Keratinocyte (primary cell): Measurements from ENCODE around the gene CCDC40.

Experiments used
- EZH2 ChIP-seq: IDR thresholded peaks from one replicate; pipeline ENCODE4 v1.6.1; 2012; ENCODE audit warnings: inconsistent platforms, mild to moderate bottlenecking, low read length, moderate library complexity
- TF ChIP-seq, protein P1 (sequence below), 3 experiments: IDR thresholded peaks in 1 of 3; conservative IDR thresholded peaks in 1 of 3; optimal IDR thresholded peaks in 1 of 3; 2 replicates in 2 of 3; 3 replicates in 1 of 3; pipeline versions ENCODE3 to v1.5.1; 2011; ENCODE audit warnings: low read length in 3 of 3, mild to moderate bottlenecking in 3 of 3, moderate library complexity in 2 of 3, control low read depth in 1 of 3, inconsistent platforms in 1 of 3; ENCODE audit not compliant: insufficient read depth in 2 of 3; ENCODE audit errors: extremely low read depth in 1 of 3

DNA sequence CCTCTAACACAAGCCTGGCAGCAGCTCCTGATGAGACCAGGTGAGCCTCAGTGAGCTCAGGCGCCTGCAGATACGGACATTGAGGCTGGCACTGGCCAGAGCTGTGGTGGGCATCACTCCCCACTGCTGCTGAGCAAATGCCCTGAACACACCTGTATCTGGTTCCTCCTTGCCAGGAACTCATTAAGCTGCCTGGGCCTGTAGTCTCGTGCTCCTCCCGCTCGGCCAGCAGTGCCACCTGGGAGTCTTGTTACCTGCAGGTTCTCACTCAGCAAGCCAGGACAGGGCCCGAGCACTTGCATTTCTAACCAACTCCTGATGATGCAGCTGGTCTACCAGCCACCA lies 97.2 kb downstream of the CCDC40 start:
- TF ChIP-seq, protein P1, sequence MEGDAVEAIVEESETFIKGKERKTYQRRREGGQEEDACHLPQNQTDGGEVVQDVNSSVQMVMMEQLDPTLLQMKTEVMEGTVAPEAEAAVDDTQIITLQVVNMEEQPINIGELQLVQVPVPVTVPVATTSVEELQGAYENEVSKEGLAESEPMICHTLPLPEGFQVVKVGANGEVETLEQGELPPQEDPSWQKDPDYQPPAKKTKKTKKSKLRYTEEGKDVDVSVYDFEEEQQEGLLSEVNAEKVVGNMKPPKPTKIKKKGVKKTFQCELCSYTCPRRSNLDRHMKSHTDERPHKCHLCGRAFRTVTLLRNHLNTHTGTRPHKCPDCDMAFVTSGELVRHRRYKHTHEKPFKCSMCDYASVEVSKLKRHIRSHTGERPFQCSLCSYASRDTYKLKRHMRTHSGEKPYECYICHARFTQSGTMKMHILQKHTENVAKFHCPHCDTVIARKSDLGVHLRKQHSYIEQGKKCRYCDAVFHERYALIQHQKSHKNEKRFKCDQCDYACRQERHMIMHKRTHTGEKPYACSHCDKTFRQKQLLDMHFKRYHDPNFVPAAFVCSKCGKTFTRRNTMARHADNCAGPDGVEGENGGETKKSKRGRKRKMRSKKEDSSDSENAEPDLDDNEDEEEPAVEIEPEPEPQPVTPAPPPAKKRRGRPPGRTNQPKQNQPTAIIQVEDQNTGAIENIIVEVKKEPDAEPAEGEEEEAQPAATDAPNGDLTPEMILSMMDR (optimal IDR thresholded peaks at IDR 0.05 in 1 of 3, IDR thresholded peaks at IDR 0.05 in 1 of 3, conservative IDR thresholded peaks at IDR 0.05 in 1 of 3; ENCODE audit: extremely low read depth in 1 of 3, insufficient read depth in 2 of 3, low read length in 3 of 3): no peak
- TF ChIP-seq EZH2: no peak
